Ramos (cell line): Measurements from ENCODE around the gene PPIE.

Experiments
- in situ Hi-C: fragments of 300-500 bp; cut with MboI; formaldehyde crosslinking; loops from one replicate; pipeline ENCODE4 v1.14.3; 2022; ENCODE audit warnings: low sequenced_read_pairs; ENCODE audit not compliant: unreplicated experiment

PPIE gene

GRCh38 chr1:39738622-39739366, at the start of gene PPIE:
PPIE (plus strand) TSS chr1:39738882; CDS start chr1:39738901, 19 bp downstream.
- in situ Hi-C loops, result no loop called here

DNA sequence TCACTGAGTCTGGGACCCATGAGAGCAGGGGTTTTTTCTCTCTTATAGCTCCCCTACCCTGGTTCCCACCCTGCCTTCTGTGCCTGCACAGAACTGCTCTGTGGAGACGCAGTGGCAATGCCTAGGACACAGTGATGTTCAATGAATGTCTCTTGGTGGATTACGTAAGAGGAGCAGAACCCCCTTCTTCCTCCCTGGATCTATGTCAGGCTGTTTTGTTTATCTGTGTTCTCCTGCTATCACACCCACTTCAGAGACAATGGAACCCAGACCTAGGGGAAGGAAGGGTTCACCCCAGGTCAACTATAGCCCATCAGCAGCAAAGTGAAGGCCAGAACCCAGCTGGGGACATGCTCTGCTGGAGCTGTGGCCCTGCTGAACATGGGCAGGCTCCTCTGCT, 49.5 kb upstream of the PPIE start:
- in situ Hi-C loops, result no loop called here

GRCh38 chr1:39689635-39690034, 49.0 kb upstream of the PPIE start:
- in situ Hi-C loops, result no loop called here

DNA sequence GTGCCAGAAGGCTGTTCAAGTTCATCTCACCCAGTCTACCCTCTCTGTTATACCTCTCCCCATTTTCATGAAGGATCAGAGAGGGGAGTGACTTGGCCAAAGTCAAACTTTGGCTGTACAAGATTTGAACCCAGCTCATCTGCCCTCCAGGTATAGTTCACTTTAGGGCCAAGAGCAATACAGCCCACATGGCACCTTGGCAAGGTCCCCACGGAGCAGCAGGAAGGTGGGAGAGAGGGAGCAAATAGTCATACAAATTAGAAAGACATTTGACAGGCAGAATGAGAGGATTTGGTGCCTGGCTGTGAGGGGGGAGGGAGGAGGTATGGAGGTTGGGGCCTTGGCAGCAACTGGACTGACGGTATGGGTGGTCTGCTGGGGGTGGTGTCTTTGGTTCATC, 48.5 kb upstream of the PPIE start:
- in situ Hi-C loops, result no loop called here

DNA sequence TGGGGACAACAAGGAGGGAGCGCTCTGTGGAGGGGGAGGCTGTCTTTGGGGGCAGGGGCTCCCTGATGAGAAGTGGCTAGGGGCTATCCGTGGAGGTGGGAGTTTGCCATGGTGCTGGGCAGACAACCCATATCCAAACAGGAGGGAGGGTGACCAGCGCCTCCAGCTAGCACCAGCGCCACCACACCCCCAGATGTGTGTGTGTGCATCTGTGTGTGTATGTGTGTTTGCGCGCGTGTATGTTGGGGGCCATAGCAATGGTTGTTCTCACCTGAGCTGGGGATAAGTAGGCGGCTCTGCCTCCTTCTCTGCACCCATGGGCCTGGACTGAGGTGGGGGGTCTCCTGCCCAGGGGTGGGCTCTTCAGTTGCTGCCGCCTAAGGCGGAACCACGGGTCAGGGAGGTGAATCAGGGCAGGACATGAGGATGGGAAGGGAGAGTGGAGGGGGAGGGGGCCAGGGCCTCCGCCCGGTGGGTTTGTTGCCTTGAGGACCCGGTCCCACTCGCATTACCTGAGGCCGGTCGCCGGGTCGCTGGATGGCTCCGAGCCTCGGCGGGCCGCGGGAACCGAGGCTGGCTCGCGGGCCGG, 47.8 kb upstream of the PPIE start:
- in situ Hi-C loops, result no loop called here

DNA sequence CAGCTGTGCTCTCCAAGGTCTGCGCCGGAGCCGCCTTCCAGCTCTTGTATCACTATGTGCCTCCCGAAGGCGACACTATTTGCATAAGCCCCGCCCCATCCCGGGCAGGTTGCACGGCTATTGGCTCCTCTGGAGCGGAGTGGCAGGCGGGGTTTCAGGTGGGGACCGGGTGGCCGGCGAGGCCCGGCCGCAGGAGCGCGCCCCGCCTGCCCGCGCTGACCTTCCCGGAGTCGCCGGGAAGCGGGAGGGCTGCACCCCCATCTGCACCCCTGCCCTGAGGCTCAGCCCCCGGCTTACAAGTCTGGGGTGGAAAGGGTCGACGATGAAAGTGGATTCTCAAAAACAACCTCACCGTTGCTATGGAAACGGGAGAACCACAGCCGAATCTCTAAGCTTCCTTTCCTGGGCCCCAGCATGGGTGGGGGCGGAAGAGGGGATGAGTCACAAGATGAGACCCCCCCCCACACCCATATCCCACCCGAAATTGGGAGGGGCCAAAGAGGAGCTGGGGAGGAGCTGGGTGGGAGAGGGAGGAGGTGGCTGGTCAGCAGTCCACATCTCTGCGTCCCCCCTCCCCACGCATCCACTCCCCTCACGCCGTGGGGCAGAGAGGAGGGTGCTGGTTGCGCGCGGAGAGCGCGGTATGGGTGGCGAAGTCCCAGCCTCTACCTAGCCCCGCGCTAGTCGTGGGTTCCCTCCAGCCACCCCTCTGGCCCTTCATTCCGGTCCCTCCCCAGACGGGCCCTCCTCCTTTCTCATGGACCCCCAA, 47.1 kb upstream of the PPIE start, which contains the start of gene HPCAL4:
Gene HPCAL4, minus strand, starts transcription at position 51 of the 769 bp plus-strand sequence. CDS start 6,830 bp downstream, outside the sequence.
- in situ Hi-C loops, result no loop called here

DNA sequence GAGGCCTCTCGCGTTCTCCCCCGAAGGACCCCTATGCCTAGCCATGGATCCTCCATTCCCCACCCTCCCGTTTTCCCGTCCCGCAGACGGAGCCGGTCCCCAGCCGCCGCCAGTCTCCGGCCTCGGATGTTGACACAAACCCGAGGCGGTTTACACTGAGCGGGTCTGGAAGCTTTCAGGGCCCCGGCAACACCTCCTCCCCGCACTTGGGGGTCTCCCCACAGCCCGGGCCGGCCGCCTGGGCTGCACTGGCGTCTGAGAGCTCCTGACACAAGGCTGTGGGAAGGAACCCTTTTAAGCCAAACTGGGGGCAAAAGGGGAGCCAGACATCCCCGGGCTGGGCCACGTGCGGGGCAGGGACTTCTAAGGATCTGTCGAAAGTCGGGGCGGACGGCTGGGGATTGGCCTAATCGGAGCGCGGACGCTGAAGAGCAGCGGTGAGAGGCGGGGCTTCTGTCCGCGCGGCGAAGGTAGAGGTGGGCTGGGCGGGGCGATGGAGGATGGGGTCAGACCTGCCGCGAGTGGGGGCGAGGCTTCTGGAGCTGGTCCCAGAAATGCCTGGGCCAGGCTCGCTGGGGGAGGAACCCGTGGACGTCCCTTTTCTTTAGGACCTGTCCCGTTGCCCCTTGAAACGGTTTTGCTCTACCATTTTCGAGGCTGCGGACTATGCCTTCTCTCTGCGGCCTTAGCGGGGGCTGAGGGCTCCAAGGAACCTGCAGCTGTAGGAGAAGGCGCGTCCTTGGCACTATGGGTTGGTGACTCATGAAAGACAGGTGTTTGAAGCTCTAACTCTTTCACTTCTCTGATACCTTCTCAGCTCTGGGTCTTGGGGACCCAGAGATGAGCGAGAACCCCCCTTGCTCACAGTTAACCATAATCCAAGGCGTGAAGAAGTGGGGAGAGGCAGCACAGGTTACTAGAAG, 46.3 kb upstream of the PPIE start:
- in situ Hi-C loops, result no loop called here

GRCh38 chr1:39694026-39694425, 44.7 kb upstream of the PPIE start:
- in situ Hi-C loops, result no loop called here

DNA sequence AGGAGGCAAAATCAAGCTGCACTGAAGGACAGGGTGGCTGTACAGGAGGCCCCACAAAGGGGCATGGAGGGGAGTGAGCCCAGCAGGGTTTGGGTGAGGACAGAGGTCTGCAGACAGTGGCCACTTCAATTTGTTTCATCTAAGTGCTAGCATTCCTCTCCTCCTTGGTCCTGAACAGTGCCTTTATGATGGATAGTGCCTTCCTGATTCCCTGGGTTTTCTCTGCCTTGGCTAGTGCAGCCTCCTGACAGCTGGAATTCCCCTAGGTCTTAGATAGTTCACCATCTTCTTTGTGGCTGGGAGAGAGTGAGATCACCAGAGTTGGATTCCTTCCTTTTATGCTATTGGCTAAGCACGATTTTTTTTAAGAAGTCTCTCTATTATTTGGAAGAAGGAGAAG, 43.7 kb upstream of the PPIE start:
- in situ Hi-C loops, result no loop called here

DNA sequence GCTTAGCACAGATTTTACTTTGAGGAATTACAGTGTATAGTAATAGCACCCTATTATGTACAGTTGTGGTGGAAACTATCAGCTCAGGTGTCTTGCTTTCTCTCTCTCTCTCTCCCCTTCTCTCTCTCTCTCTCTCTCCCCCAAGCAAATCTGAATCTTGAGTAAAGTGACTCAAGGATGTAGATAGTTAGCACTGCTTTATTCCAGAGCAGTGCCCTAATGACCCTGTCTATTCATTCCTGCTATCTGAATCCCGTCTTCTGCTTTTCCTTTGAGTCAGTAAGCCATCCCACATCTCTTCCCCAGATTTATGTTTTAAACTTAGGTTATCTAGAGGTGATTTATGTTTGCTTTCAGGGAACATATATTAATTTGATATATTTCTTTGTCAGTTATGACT, 42.2 kb upstream of the PPIE start:
- in situ Hi-C loops, result no loop called here

- in situ Hi-C loops, result no loop called here
Observed at GRCh38 chr1:39698568-39698967, 40.1 kb upstream of the PPIE start.

- in situ Hi-C loops, result no loop called here
Observed at GRCh38 chr1:39699419-39699818, 39.3 kb upstream of the PPIE start.

DNA sequence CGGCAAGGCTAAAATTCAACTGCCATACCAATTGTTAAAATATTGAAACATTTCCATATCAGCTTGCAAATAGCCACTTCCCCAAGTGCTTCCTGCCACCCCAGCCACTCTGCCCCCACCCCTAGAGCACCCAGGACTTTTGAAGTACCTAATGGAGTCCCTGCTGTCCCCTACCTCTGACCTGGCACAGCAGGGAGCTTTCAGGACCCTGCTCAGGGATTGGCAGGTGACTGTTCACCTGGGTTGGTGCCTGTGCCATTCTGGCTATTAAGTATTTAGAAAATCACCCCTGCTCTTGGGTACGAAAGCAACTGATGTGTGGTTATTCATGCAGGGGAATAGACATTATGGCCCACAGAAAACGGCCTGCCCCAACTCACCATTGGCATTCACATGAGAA, 38.3 kb upstream of the PPIE start:
- in situ Hi-C loops, result no loop called here

DNA sequence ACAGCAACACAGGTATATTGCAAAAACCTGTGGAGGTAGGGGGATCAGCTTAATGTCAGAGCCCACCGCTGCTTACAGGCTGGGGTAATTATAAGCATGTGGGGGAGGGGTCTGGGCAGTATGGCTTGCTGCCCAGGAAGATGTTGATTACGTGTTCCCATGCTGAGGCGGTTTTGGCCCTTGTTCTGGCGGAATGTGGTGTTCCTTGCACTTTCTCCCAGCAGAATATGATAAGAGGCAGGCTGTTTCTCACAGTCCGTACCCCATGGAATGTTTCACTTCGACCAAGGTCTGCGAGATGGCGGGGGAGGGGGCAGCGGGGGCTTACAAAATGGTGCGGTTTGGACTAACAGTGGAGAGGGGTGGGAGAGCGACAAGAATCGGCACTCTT, 37.6 kb upstream of the PPIE start:
- in situ Hi-C loops, result no loop called here

DNA sequence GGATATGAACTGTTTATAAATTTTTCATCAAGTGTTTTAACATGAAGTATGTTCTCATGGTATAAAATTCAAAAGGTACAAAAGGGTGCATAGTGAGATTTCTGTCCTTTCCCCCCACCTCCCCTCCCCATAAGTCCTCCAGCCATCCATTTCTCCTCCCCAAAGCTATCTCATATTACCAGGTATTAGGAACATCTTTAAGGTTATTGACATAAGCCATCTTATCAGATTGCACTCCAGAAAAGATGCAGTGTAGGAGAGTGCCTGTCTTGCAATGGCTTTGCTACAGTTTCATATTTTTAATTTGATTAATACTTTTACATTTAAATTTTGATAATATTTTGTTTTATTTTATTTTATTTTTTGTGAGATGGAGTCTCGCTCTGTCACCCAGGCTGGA, 33.9 kb upstream of the PPIE start:
- in situ Hi-C loops, result no loop called here

- in situ Hi-C loops, result no loop called here
Observed at GRCh38 chr1:39707506-39707905, 31.2 kb upstream of the PPIE start.

GRCh38 chr1:39711104-39711965, 27.3 kb upstream of the PPIE start:
- in situ Hi-C loops, result no loop called here

DNA sequence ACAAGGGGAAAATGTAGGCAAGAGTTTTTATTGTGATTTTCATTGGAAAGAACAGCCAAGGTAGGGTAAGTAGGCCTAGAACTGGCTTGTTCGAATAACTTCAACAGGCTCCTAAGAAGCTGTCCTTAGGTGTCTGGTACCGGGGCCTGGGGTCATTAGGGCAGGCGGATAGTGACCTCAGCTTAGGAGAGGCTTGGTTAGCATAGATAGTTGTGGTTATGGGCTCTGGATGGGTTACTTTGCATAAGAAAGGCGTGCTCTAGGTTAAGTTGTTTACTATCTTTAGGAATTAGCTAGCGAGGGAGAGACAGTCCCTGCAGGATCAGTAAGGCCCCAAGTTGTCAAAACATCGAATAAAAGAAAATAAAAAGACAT, 26.7 kb upstream of the PPIE start:
- in situ Hi-C loops, result no loop called here

GRCh38 chr1:39713557-39713956, 25.1 kb upstream of the PPIE start:
- in situ Hi-C loops, result no loop called here
